Testis (tissue), 3 donors: ENCODE measurements around the gene KIFC1. TPM values are rescaled to one million over a fixed set of nuclear protein-coding genes. Genes with fewer than 3 reads are reported as not detected.
"Not testable (repeated sequence)": the region's sequence is repeated elsewhere in the genome, so short reads cannot be mapped to it uniquely, and the experiment has no call there.

ENCODE experiments used
- DNase-seq: peaks from one replicate; pipeline ENCODE4 v3.0.0-alpha.2; 2019
- H3K27ac ChIP-seq, 2 donors: fragments of 200-600 bp; sonication (generic); one replicate each; pipeline ENCODE4 v1.5.1; 2019
- H3K27me3 ChIP-seq: fragments of 200-600 bp; sonication (generic); one replicate; pipeline ENCODE4 v1.5.1; 2019
- H3K36me3 ChIP-seq: fragments of 200-600 bp; sonication (generic); one replicate; pipeline ENCODE4 v1.5.1; 2017; ENCODE audit warnings: low read depth; ENCODE audit errors: missing control alignments
- H3K4me1 ChIP-seq: fragments of 200-600 bp; sonication (generic); one replicate; pipeline ENCODE4 v1.5.1; 2019
- H3K4me3 ChIP-seq, 2 donors: fragments of 200-600 bp; sonication (generic); one replicate each; pipeline ENCODE4 v1.5.1; 2017 to 2019
- H3K9me3 ChIP-seq: fragments of 200-600 bp; sonication (generic); one replicate; pipeline ENCODE4 v1.5.1; 2017
- CTCF ChIP-seq, 3 experiments: fragments of 450-650 bp in 2 of 3; fragments of 200-600 bp in 1 of 3; sonication (generic) in 1 of 3; IDR thresholded peaks; one replicate each; pipeline ENCODE4 v1.5.1; 2016 to 2019; ENCODE audit warnings: antibody characterized with exemption in 3 of 3, mild to moderate bottlenecking in 2 of 3, moderate library complexity in 1 of 3
- POLR2A ChIP-seq: fragments of 450-650 bp; IDR thresholded peaks from one replicate; pipeline ENCODE4 v1.6.1; 2017; ENCODE audit warnings: antibody characterized with exemption, mild to moderate bottlenecking, moderate library complexity
- WGBS, 2 donors: methylation state at CpG; one replicate each; pipeline ENCODE4 v1.1.5; 2018; 5-methylcytosine and 5-hydroxymethylcytosine counted together
- intact Hi-C: fragments of 100-400 bp; cut with DNase I; formaldehyde crosslinking; loops from one replicate; pipeline ENCODE4 v1.15.1; 2023; ENCODE audit warnings: low total_unique reads
- polyA plus RNA-seq: library from polyadenylated mRNA; stranded (reverse); fragments of 350-450 nt; fragmentation: Illumina TruSeq; extraction: RNeasy Lipid Tissue Mini Kit (QIAGEN cat#74804); gene quantifications from one replicate; pipeline ENCODE4 v1.2.3, GENCODE V29; 2014; ENCODE audit warnings: low read depth, low replicate concordance; ENCODE audit not compliant: insufficient read depth
- total RNA-seq, 2 donors: library from RNA; depleted of rRNA; stranded (reverse); fragments of >200 nt; gene quantifications; one replicate each; pipeline ENCODE4 v1.2.3, GENCODE V29; 2016

Gene KIFC1
- total and polyA plus RNA-seq, 3 donors from 2014 or later: 19.8 to 22.5 (median 20.2) TPM

GRCh38 chr6:33367009-33367714 is 24.5 kb upstream of the KIFC1 start:
- Histone ChIP-seq H3K36me3 (no peaks in the 10 kb centered on the region), H3K27ac (peak overlapping the region in 1 of 2 donors; percentile 41), H3K9me3 (no peaks in the 10 kb centered on the region), H3K4me1 (no peaks in the 10 kb centered on the region), H3K4me3 (no peak overlapping the region), H3K27me3 (no peaks in the 10 kb centered on the region)
- intact Hi-C loops: no loop called here
- peak; percentile 22 for DNase-seq
- no peak for TF ChIP-seq POLR2A
- no peak for TF ChIP-seq CTCF (IDR thresholded peaks at IDR 0.05)
- WGBS, 2 donors: 56 to 57% methylated on average over 8 of the region's 8 CpGs

- intact Hi-C loops, H3K4me1 ChIP-seq, H3K36me3 ChIP-seq, H3K9me3 ChIP-seq, H3K27me3 ChIP-seq, DNase-seq, H3K4me3 ChIP-seq: not testable (repeated sequence)
- H3K27ac ChIP-seq: peak overlapping the region in 1 of 2 donors; percentile 41
- WGBS, 2 donors: 65% methylated on average over 5 of the region's 5 CpGs
Observed at GRCh38 chr6:33367715-33368025, 24.0 kb upstream of the KIFC1 start.

- DNase-seq, H3K27me3 ChIP-seq, H3K27ac ChIP-seq, H3K36me3 ChIP-seq, H3K4me3 ChIP-seq, H3K9me3 ChIP-seq, intact Hi-C loops: not testable (repeated sequence)
- H3K4me1 ChIP-seq: peaks cover 20% of the 10 kb centered on the region
- WGBS, 2 donors: 92 to 95% methylated on average over 8 of the region's 8 CpGs
Observed at GRCh38 chr6:33371901-33372300, 19.7 kb upstream of the KIFC1 start.

- no peak for TF ChIP-seq POLR2A
- TF ChIP-seq CTCF (IDR thresholded peaks at IDR 0.05): no peak
- Histone ChIP-seq H3K27me3 (no peaks in the 10 kb centered on the region), H3K36me3 (no peaks in the 10 kb centered on the region), H3K9me3 (no peaks in the 10 kb centered on the region), H3K27ac (no peak overlapping the region), H3K4me3 (no peak overlapping the region), H3K4me1 (peaks cover 24% of the 10 kb centered on the region)
- WGBS, 2 donors: 49 to 64% methylated on average over 5 of the region's 5 CpGs
- no peak for DNase-seq
- intact Hi-C loops: no loop called here
Observed at GRCh38 chr6:33372526-33373123, 19.0 kb upstream of the KIFC1 start.

GRCh38 chr6:33373960-33374910 is 17.4 kb upstream of the KIFC1 start:
- Histone ChIP-seq H3K27ac (peak overlapping the region; percentile 27 to 68), H3K4me3 (no peak overlapping the region)
- whole genome bisulfite sequencing, 2 donors: 47 to 57% methylated on average over 8 of the region's 8 CpGs

More at GRCh38 chr6:33373960-33374910, 17.4 kb upstream of the KIFC1 start:
- DNase-seq: no peak
- Histone ChIP-seq H3K9me3 (no peaks in the 10 kb centered on the region), H3K27me3 (no peaks in the 10 kb centered on the region), H3K4me1 (peaks cover 30% of the 10 kb centered on the region), H3K36me3 (no peaks in the 10 kb centered on the region)
- intact Hi-C loops: no loop called here
- TF ChIP-seq POLR2A: no peak
- TF ChIP-seq CTCF (IDR thresholded peaks at IDR 0.05): no peak
